NB4 (cell line): ENCODE measurements around the gene THSD7B.

ENCODE experiments used
- CTCF ChIP-seq: IDR thresholded peaks from one replicate; pipeline ENCODE4 v1.5.1; 2012; ENCODE audit warnings: low read depth, low read length
- MYC ChIP-seq: IDR thresholded peaks from 2 replicates; pipeline ENCODE4 v1.6.1; 2011; ENCODE audit warnings: low read depth, low read length
- POLR2A ChIP-seq: IDR thresholded peaks from 2 replicates; pipeline ENCODE4 v1.6.1; 2011; ENCODE audit warnings: mild to moderate bottlenecking; ENCODE audit not compliant: insufficient read length; ENCODE audit errors: extremely low read depth
- TF ChIP-seq, protein P1 (sequence below): IDR thresholded peaks from 2 replicates; pipeline ENCODE4 v1.6.1; 2011; ENCODE audit warnings: low read depth, low read length

DNA sequence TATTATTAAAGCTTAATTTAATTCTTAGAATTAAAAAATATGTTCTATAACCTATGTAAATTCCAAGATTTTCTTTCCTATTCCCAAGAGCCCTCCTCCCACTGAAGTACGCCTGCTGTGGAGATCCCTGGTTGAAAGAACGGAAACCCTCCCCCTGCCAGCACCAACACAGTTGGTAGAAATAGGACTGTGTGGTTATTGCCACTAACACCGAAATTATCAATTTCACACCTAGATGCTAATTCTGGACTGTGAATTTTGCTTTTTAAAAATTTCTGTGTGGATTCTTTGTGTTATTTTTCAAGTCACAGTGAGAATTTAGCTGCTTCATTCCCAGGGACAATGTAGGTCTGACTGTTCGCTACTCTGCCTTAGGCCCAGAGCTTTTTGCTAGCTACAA, 893.1 kb downstream of the THSD7B start:
- TF ChIP-seq CTCF (no peak), POLR2A (no peak), MYC (no peak)
- TF ChIP-seq, protein P1, sequence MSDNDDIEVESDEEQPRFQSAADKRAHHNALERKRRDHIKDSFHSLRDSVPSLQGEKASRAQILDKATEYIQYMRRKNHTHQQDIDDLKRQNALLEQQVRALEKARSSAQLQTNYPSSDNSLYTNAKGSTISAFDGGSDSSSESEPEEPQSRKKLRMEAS, result no peak
